ELR (cell line): ENCODE measurements around the gene CD79B.
"Not testable (repeated sequence)": the region's sequence is repeated elsewhere in the genome, so short reads cannot be mapped to it uniquely, and the experiment has no call there.

Experiments
- DNase-seq: peaks from one replicate; pipeline ENCODE4 v3.0.0-alpha.2; 2015; ENCODE audit warnings: low read depth

Gene CD79B

GRCh38 chr17:63930951-63931575 lies 1.1 kb downstream of the CD79B start:
- DNase-seq: peak; percentile 32

GRCh38 chr17:63929860-63930766 lies 2.0 kb downstream of the CD79B start:
- DNase-seq: no peak

- DNase-seq: no peak
Observed at GRCh38 chr17:63928966-63929695, 3.0 kb downstream of the CD79B start.

DNA sequence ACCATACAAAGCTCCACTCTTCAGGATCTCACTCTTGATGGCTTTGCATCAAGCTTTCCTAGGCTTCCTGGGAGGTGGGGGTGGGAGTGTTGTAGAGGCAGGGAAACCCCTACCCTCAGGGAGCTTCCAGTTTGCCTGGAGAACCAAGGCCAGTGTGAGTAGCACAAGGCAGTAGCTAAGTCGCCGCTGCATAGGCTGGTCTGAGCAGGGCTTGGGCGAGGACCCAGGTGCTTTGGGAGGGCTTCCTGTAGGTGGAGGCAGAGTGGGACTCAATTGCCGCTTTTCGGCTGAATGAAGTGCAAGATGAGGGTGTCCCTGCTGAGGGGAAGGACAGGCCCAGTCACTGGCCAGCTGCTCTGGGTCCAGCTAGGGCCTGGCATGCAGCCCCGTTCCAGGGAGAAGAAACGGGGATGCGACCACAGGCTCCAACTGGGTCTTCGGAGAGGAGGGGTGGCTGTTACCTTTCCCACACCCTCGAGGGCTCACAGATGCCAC lies 3.9 kb downstream of the CD79B start:
- no peak for DNase-seq

- no peak for DNase-seq
Observed at GRCh38 chr17:63927464-63928171, 4.5 kb downstream of the CD79B start.

DNA sequence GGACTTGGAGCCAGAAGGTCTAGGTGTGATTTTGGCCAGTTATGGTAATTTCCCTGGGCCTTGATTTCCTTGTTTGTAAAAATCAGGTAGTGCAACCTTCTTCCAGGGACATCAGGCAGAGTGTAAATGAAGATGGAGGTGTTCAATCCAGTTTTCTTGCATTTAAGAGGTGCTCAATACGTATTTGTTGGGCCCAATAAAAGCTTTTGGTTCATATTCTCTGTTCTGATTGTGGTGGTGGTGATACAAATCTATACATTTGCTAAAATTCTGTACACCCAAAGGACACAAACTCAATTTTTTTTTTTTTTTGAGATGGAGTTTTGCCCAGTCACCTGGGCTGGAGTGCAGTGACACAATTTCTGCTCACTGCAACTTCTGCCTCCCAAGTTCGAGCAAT lies 6.0 kb downstream of the CD79B start:
- no peak for DNase-seq

DNA sequence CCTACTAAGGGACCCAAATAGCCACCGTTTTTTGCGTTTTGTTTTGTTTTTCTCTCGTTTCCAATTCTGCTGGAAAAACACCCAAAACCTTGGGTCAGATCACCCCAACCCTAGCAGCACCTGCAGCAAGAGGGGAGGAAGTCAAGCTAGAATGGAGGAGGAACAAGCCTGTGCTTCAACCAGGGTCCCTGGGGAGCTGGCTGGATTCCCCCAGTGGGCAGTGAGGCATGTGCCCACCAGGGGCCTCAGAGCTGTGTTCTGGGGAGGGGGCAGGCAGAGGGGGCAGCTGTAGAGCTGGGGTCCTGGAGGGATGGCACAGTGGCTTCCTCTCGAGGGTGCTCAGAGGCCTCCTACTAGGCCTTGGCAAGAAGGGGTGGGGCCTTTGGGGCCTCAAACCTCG lies 6.5 kb downstream of the CD79B start:
- no peak for DNase-seq

DNA sequence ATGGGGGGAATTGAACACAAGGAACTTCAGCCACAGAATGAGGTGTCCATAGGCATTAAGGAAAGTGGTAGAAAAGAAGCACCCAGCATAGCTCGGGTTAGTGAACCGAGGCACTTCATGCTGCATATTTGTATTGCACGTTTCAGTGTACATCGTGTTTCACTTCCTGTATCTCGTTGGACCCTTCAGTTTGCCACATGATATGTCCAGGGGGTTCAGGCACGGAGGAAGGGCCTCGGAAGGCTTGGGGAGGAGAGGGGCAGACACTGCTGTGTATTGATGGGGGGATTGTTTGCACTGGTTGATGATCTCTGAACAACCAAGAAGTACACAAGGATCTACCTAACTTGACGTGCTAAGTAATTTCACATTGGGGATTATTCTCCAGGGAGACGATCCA lies 9.7 kb downstream of the CD79B start:
- not testable (repeated sequence) for DNase-seq

DNA sequence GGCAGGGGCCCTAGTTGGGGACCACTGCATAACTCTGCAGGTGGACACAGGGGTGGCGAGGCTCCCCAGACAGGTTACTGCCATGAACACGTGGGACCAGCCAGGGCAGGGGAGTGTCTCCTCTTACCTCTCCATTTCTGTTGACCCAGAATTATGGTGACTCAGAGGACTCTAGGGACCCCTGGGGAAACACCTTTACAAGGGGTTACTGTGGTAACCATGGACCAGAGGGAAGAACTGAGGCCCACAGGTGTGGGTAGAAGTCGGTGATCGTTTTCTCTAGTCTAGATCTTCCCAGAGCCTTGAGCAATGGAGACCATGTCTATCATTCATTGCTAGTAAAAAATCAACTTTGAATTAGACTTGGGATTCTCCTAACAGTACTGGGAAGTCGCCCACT lies 11.4 kb downstream of the CD79B start:
- not testable (repeated sequence) for DNase-seq

DNA sequence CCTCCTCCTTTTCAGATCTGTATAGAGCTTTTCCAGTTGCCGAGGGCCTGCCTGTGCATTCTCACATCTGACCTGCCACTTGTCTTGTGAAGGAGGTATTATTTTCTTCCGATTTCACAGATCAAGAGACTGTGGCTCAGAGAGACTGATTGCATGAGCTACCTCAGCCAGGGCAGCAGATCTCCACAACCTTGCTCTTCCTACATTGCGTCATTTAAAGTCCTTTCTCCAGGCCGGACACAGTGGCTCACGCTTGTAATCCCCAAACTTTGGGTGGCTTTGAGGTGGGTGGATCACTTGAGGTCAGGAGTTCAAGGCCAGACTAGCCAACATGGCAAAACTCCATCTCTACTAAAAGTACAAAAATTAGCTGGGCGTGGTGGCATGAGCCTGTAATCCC lies 12.1 kb downstream of the CD79B start:
- DNase-seq: not testable (repeated sequence)

- DNase-seq: peak; percentile 71
Observed at GRCh38 chr17:63919311-63919723, 12.8 kb downstream of the CD79B start.

DNA sequence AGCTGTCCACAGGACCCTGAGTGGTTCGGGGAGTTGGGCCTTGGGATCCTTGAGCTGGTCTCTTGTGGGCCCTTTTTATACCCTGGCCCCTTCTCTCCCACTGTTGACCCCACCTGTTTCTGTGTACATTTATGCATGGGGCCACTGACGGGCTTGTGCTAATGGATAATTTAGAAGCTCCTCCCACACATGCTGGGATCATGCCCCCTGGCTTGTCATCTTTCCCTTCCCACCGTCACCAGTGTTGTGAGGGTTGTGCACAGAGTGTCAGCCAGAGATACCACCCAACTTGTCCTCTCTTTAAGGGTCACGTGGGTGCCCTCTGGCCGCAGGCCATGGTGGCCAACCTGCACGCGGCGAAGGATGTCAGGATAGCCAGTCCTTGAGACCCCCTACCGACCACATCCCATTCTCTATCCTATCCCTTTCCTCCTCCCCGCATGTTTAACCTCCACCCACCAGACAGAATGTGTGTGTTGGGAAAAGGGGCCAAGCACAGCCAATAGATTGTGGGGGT lies 13.3 kb downstream of the CD79B start, which contains the start of gene GH1:
TSS of gene GH1 (minus strand) at position 51 of the 517 bp plus-strand sequence. CDS start 63 bp downstream, outside the sequence.
- not testable (repeated sequence) for DNase-seq

GRCh38 chr17:63918305-63918704 lies 13.8 kb downstream of the CD79B start:
- peak; percentile 21 for DNase-seq

DNA sequence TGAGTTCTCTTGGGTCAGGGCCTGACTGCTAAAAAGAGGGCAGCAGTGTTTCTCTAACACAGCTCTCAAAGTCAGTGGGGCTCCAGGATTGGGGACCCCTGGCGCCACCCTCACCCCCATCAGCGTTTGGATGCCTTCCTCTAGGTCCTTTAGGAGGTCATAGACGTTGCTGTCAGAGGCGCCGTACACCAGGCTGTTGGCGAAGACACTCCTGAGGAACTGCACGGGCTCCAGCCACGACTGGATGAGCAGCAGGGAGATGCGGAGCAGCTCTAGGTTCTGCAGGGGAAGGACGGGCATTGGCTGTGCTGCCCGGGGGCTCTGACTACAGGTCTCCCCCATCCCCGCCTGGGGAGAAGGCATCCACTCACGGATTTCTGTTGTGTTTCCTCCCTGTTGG lies 14.5 kb downstream of the CD79B start:
- DNase-seq: no peak

GRCh38 chr17:63917206-63917605 lies 14.9 kb downstream of the CD79B start:
- not testable (repeated sequence) for DNase-seq

DNA sequence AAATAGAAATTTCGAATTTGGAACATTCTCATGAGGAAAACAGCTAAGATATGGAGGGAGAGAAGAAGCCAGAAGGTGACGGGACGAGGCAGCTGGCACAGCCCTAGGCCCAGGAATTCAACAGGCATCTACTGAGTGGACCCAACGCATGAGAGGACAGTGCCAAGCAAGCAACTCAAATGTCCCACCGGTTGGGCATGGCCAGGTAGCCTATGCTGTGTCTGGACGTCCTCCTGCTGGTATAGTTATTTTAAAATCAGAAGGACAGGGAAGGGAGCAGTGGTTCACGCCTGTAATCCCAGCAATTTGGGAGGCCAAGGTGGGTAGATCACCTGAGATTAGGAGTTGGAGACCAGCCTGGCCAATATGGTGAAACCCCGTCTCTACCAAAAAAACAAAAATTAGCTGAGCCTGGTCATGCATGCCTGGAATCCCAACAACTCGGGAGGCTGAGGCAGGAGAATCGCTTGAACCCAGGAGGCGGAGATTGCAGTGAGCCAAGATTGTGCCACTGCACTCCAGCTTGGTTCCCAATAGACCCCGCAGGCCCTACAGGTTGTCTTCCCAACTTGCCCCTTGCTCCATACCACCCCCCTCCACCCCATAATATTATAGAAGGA lies 15.5 kb downstream of the CD79B start:
- DNase-seq: no peak

- DNase-seq: not testable (repeated sequence)
Observed at GRCh38 chr17:63915753-63916152, 16.4 kb downstream of the CD79B start.

GRCh38 chr17:63914471-63914870 lies 17.7 kb downstream of the CD79B start:
- no peak for DNase-seq

DNA sequence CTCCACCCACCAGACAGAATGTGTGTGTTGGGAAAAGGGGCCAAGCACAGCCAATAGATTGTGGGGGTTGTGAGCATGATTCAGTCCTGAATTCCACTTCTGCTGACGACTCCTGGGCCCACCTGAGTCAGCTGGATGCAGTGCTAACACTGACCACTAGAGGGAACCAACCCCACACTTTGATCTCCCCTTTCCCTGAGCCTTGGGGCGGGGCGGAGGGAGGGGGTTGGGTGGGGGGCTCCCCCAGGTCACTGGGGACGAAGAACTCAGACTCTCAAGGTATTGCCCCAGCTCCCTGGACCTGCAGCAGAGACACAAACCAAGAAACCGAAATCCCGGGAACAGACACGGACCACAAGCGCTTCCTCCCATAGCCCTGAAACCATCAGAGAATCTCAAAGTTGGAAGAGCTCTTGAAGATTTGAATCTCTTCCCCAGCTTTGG lies 20.5 kb downstream of the CD79B start:
- peak; percentile 62 for DNase-seq

DNA sequence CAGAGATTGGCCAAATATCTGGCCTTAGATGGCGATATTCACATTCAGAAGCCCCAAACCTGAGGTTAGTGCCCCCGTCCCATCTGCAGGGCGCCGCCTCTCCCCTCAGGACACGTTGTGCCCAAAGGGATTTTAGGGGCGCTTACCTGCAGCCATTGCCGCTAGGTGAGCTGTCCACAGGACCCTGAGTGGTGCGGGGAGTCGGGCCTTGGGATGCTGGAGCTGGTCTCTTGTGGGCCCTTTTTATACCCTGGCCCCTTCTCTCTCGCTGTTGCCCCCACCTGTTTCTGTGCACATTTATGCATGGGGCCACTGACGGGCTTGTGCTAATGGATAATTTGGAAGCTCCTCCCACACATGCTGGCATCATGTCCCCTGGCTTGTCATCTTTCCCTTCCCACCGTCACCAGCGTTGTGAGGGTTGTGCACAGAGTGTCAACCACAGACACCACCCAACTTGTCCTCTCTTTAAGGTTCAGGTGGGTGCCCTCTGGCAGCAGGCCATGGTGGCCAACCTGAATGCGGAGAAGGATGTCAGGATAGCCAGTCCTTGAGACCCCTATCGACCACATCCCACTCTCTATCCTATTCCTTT lies 21.0 kb downstream of the CD79B start, which contains the start of gene CSHL1:
TSS of gene CSHL1 (minus strand) at position 218 of the 595 bp plus-strand sequence. CDS start at position 156, 62 bp downstream.
- no peak for DNase-seq
